Gastroesophageal sphincter (tissue), 4 donors: ENCODE measurements around the gene DYNC1I2. TPM values are rescaled to one million over a fixed set of nuclear protein-coding genes. Genes with fewer than 3 reads are reported as not detected.

Source experiments
- ATAC-seq: fragments of 150-250 bp; one replicate; pipeline ENCODE4 v1.9.1; 2016; ENCODE audit warnings: mild to moderate bottlenecking, moderate library complexity
- H3K27ac ChIP-seq, 4 donors: fragments of 200-600 bp; sonication (generic) in 3 of 4; 1 replicate in 3 of 4; 2 replicates in 1 of 4; pipeline ENCODE4 v1.5.1; 2016 to 2019
- H3K27me3 ChIP-seq: fragments of 200-600 bp; sonication (generic); one replicate; pipeline ENCODE4 v1.5.1; 2019
- H3K36me3 ChIP-seq, 2 donors: fragments of 200-600 bp; sonication (generic); one replicate each; pipeline ENCODE4 v1.5.1; 2019; ENCODE audit warnings: control low read depth in 1 of 2
- H3K4me1 ChIP-seq, 3 donors: fragments of 200-600 bp; sonication (generic); 1 replicate in 2 of 3; 2 replicates in 1 of 3; pipeline ENCODE4 v1.5.1; 2016 to 2019; ENCODE audit warnings: control low read depth in 2 of 3
- H3K4me3 ChIP-seq, 2 donors: fragments of 200-600 bp; sonication (generic); one replicate each; pipeline ENCODE4 v1.5.1; 2019; ENCODE audit warnings: mild to moderate bottlenecking in 1 of 2, moderate library complexity in 1 of 2
- H3K9me3 ChIP-seq, 3 donors: fragments of 200-600 bp; sonication (generic); one replicate each; pipeline ENCODE4 v1.5.1; 2017 to 2019; ENCODE audit warnings: control low read depth in 2 of 3
- EP300 ChIP-seq: sonication (generic); formaldehyde crosslinking; IDR thresholded peaks from one replicate; pipeline ENCODE4 v1.6.1; 2017; ENCODE audit warnings: antibody characterized with exemption, mild to moderate bottlenecking
- POLR2A ChIP-seq, 2 donors: fragments of 450-650 bp; IDR thresholded peaks; one replicate each; pipeline ENCODE4 v1.6.1; 2017; ENCODE audit warnings: antibody characterized with exemption in 2 of 2, mild to moderate bottlenecking in 2 of 2, moderate library complexity in 1 of 2
- POLR2AphosphoS5 ChIP-seq: sonication (generic); formaldehyde crosslinking; IDR thresholded peaks from one replicate; pipeline ENCODE4 v1.6.1; 2017; ENCODE audit warnings: antibody characterized with exemption
- WGBS, 2 donors: methylation state at CpG; one replicate each; pipeline ENCODE4 v1.1.5; 2018; ENCODE audit warnings: low coverage in 1 of 2; 5-methylcytosine and 5-hydroxymethylcytosine counted together
- total RNA-seq, 4 donors: library from RNA; depleted of rRNA; stranded (reverse); fragments of >200 nt; gene quantifications; one replicate each; pipeline ENCODE4 v1.1.0, GENCODE V29; 2016
- TF ChIP-seq, protein P1 (sequence below), 4 experiments: fragments of 200-600 bp in 2 of 4; fragments of 450-650 bp in 2 of 4; sonication (generic) in 1 of 4; IDR thresholded peaks; one replicate each; pipeline ENCODE4 v1.5.1; 2017 to 2019; ENCODE audit warnings: antibody characterized with exemption in 4 of 4, mild to moderate bottlenecking in 2 of 4, moderate library complexity in 2 of 4

DYNC1I2 gene
- total RNA-seq, 4 donors from 2014 or later, result 117 to 147 (median 131) TPM

DNA sequence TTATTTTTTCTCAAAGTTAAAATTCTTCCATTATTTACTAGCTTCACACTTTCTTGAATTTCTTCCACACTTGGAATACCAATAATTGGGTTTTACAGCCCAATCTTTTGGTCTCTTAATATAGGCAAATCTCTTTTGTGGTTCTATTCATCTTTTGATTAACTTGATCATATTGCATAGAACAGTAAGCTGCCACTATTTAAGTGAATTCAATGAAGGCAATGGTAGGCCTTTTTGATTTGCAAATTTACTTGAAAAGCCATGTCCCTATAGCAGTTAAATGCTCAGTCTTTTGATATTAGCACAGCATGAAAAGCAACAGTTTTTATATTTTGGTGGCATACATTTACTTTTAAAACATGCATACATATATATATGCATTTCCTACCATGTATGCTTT, 20.2 kb upstream of the DYNC1I2 start:
- Histone ChIP-seq H3K27ac (no peak overlapping the region), H3K4me3 (no peak overlapping the region), H3K4me1 (no peaks in the 10 kb centered on the region), H3K9me3 (no peaks in the 10 kb centered on the region), H3K27me3 (peaks cover 17% of the 10 kb centered on the region), H3K36me3 (no peaks in the 10 kb centered on the region)
- TF ChIP-seq, protein P1, sequence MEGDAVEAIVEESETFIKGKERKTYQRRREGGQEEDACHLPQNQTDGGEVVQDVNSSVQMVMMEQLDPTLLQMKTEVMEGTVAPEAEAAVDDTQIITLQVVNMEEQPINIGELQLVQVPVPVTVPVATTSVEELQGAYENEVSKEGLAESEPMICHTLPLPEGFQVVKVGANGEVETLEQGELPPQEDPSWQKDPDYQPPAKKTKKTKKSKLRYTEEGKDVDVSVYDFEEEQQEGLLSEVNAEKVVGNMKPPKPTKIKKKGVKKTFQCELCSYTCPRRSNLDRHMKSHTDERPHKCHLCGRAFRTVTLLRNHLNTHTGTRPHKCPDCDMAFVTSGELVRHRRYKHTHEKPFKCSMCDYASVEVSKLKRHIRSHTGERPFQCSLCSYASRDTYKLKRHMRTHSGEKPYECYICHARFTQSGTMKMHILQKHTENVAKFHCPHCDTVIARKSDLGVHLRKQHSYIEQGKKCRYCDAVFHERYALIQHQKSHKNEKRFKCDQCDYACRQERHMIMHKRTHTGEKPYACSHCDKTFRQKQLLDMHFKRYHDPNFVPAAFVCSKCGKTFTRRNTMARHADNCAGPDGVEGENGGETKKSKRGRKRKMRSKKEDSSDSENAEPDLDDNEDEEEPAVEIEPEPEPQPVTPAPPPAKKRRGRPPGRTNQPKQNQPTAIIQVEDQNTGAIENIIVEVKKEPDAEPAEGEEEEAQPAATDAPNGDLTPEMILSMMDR (IDR thresholded peaks at IDR 0.05), result no peak
- no peak for TF ChIP-seq POLR2A (IDR thresholded peaks at IDR 0.05)
- no peak for TF ChIP-seq POLR2AphosphoS5
- no peak for TF ChIP-seq EP300
- ATAC-seq, result no peak

DNA sequence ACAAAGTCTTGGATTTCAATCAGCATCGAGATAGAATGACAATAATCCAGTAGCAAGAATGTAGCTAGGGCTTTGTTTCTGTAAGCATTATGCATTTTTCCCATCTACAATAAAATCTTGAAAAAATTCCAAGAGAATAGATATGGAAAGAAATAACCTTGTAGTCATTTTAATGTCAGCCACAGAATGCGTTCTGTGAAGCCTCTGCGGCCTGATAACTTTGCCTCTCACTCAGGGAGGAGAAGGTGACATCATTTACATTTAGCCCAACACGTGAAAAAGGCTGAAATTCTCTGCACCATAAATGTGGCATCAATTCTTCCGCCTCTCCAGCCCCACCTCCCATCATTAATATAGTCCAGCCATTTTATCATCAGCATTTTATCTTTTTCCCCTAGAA, 19.1 kb upstream of the DYNC1I2 start:
- WGBS, 2 donors, result 66 to 67% methylated on average over 5 of the region's 5 CpGs
- TF ChIP-seq POLR2AphosphoS5 (no peak), EP300 (no peak), POLR2A (IDR thresholded peaks at IDR 0.05) (no peak)
- TF ChIP-seq, protein P1 (IDR thresholded peaks at IDR 0.05), result no peak

DNA sequence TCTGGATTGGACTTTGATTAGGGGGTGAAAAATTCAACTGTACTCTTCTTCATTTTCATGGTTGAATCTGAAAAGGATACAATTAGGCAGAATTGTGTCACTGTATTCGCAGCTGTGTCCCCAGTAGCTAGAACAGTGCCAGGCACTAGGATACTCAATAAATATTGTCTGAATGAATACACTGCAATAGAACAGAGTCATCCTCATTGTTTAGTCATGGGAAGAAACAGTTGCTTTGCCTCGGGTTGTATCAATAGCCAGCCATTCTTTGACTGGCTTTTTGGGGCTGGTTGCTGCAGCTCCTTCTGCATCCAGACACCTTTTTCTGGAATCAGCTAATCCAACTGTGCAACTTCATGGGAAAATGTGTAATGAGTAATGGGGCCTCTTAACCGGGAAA, 18.1 kb upstream of the DYNC1I2 start:
- 0 to 40% methylated on average over 1 to 3 of the region's 3 CpGs for WGBS, 2 donors
- Histone ChIP-seq H3K36me3 (no peaks in the 10 kb centered on the region), H3K4me1 (no peaks in the 10 kb centered on the region), H3K9me3 (no peaks in the 10 kb centered on the region), H3K27me3 (peaks cover 6% of the 10 kb centered on the region), H3K27ac (no peak overlapping the region), H3K4me3 (no peak overlapping the region)
- no peak for ATAC-seq
- TF ChIP-seq POLR2AphosphoS5 (no peak), EP300 (no peak), POLR2A (IDR thresholded peaks at IDR 0.05) (no peak)
- TF ChIP-seq, protein P1 (IDR thresholded peaks at IDR 0.05), result no peak

More for the DNA sequence above, 19.1 kb upstream of the DYNC1I2 start:
- Histone ChIP-seq H3K27me3 (peaks cover 10% of the 10 kb centered on the region), H3K4me3 (no peak overlapping the region), H3K9me3 (no peaks in the 10 kb centered on the region), H3K36me3 (no peaks in the 10 kb centered on the region), H3K4me1 (no peaks in the 10 kb centered on the region), H3K27ac (no peak overlapping the region)
- ATAC-seq, result no peak

DNA sequence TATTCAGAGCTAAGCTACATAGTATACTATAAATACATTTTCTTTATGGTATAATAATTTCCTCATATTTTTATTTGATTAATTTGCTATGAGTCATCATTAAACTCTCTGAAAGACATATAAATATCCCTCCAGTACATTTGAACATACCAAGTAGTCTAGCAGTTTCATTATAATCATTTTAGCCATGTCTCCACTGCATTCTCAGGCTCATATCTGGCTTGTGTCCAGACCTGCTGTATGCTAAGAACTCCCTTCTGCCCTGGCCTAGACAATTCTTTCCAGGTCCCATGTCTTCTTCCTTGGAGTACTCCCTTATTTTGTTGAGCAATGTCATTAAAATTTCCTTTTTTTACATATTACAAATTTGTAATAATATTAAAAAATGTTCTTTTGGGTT, 16.6 kb upstream of the DYNC1I2 start:
- no peak overlapping the region for H3K4me3 ChIP-seq
- no peaks in the 10 kb centered on the region for H3K27me3 ChIP-seq
- H3K27ac ChIP-seq, result no peak overlapping the region
- no peak for TF ChIP-seq POLR2A (IDR thresholded peaks at IDR 0.05)
- TF ChIP-seq EP300, result no peak
- no peak for TF ChIP-seq POLR2AphosphoS5
- TF ChIP-seq, protein P1 (IDR thresholded peaks at IDR 0.05), result no peak
- H3K4me1 ChIP-seq, result no peaks in the 10 kb centered on the region
- no peaks in the 10 kb centered on the region for H3K9me3 ChIP-seq
- no peaks in the 10 kb centered on the region for H3K36me3 ChIP-seq
- no peak for ATAC-seq

DNA sequence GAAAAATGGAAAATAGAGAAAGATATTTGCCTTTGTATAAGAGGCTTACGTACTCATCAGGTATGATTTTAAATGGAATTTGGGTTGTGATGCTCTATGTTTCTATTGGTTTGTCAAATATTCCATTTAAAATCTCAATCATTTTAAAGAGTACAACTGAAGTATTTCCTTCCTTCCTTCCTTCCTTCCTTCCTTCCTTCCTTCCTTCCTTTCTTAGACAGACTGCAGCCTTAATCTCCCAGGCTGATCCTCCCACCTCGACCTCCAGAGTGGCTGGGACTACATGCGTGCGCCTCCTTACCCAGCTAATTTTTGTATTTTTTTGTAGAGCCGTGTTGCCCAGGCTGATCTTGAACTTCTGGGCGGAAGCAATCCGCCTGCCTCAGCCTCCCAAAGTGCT, 15.4 kb upstream of the DYNC1I2 start:
- no peak for ATAC-seq
- Histone ChIP-seq H3K27me3 (no peaks in the 10 kb centered on the region), H3K4me1 (no peaks in the 10 kb centered on the region), H3K4me3 (no peak overlapping the region), H3K27ac (no peak overlapping the region), H3K9me3 (no peaks in the 10 kb centered on the region), H3K36me3 (no peaks in the 10 kb centered on the region)
- TF ChIP-seq EP300 (no peak), POLR2AphosphoS5 (no peak), POLR2A (IDR thresholded peaks at IDR 0.05) (no peak)
- 81 to 88% methylated on average over 4 to 7 of the region's 7 CpGs for WGBS, 2 donors

DNA sequence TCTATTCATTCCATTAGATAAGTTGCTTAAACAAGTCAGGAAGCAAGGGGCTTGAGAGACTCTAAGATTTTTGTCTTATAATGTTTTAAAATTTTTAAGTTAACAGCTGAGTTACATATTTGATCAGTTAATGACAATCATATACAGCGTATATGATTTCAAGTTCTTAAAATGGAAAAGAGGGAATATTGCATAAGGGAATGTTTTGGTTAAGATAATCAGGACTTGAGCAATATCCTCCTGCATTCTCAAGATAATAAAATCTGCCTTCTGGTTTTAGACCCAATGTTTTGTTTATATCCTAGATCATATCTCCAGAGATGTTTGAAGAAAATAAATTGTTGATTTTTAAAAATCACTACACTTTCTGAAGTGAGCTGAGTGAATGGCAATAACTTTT, 13.4 kb upstream of the DYNC1I2 start:
- H3K4me3 ChIP-seq, result no peak overlapping the region
- 71 to 83% methylated on average over 1 of the region's 1 CpG for WGBS, 2 donors
- no peaks in the 10 kb centered on the region for H3K4me1 ChIP-seq
- TF ChIP-seq POLR2A (IDR thresholded peaks at IDR 0.05), result no peak
- TF ChIP-seq, protein P1 (IDR thresholded peaks at IDR 0.05), result no peak
- H3K27ac ChIP-seq, result no peak overlapping the region
- no peaks in the 10 kb centered on the region for H3K27me3 ChIP-seq
- H3K9me3 ChIP-seq, result no peaks in the 10 kb centered on the region
- ATAC-seq, result no peak
- no peaks in the 10 kb centered on the region for H3K36me3 ChIP-seq
